GM19438 (cell line): ENCODE data around the gene PSMB8.
"Not testable (repeated sequence)": the region's sequence is repeated elsewhere in the genome, so short reads cannot be mapped to it uniquely, and the experiment has no call there.

Source experiments
- ATAC-seq: cut with Tn5 transposase; IDR thresholded peaks from one replicate; pipeline ENCODE4 v1.9.1; 2021; ENCODE audit warnings: low read depth; ENCODE audit not compliant: unreplicated experiment

PSMB8 gene

DNA sequence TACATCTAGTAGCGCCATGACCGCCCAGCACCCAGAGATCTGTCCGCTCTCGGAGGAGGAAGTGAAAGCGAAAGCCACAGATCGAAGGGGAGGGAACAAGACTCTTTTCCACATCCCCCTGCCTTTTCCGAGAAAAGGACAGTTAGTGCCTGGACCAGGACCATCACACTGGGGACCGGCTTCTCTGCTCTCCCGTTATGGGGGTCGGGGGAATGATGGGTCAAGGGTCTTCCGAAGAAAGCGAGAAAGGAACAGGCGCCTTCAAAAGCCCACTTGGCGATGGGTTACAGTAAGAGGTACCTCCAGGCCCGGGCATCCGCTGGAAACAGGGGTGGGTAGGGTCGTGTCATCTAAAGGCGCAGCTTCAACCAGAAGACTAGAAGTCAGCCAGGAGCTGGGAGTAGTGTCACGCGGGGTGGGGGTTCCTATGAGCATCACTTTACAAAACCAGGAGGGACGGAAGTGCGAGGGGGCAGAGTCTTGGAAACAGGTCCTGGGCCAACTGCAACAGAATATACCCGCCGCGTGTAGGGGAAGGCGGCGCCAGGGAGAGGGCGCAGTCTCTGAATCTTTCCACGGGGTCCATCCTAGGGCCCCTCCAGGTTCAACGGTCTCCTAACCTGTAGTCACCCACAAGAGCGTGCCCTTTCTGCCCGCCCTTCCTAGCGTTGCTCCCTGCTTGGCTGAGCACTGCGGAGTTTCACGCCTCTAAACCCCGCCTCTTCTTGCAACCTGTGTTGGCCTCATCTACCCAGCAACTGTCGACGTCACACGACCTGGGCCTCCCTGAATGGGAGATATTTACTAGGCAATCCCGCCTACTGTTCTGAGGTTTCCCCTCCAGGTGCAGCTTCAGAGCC, at the start of gene PSMB8:
TSS of gene PSMB8 (minus strand) at position 69 of the 860 bp plus-strand sequence. CDS start at position 18, 51 bp downstream.
- peak; percentile 63 for ATAC-seq

DNA sequence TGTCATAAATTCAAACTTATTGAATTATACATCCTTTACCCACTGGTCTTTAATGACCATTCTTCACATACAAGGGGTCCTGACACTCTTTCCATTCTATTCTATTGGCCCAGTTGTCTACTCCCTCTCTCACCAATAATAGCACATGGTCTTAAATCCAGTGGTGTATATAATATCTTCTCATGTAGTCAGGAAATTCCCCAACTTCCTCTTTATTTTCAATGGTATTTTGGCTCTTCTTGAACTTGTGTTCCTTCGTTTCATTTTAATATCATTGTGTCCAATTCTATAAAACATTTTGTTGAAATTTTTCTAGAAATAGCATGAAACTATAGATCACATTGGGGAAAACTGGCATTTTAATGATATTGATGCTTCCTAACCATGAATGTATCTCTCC, 47.0 kb upstream of the PSMB8 start:
- ATAC-seq: no peak

- ATAC-seq: no peak
These were observed 45.7 kb upstream of the PSMB8 start for GRCh38 chr6:32889533-32889932.

GRCh38 chr6:32888576-32888975, 44.7 kb upstream of the PSMB8 start:
- no peak for ATAC-seq

DNA sequence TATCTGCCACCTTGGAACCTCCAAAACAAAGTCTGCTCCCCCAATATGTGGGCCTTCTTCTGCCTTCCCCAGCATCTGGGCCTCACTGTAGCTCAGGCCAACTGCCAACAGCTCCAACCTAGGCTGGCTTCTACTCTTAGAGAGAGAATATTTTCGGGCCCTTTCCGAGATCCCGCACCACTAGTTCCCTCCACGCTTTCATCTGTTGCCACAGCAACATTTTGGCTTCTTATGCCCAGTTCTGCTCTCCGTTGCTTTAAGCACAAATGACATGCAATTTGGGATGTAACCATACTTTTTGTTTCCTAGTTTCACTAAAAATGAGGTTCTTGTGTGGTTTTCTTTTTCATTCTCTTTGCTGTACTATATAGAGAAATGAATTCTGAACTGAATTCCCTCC, 43.8 kb upstream of the PSMB8 start:
- no peak for ATAC-seq

DNA sequence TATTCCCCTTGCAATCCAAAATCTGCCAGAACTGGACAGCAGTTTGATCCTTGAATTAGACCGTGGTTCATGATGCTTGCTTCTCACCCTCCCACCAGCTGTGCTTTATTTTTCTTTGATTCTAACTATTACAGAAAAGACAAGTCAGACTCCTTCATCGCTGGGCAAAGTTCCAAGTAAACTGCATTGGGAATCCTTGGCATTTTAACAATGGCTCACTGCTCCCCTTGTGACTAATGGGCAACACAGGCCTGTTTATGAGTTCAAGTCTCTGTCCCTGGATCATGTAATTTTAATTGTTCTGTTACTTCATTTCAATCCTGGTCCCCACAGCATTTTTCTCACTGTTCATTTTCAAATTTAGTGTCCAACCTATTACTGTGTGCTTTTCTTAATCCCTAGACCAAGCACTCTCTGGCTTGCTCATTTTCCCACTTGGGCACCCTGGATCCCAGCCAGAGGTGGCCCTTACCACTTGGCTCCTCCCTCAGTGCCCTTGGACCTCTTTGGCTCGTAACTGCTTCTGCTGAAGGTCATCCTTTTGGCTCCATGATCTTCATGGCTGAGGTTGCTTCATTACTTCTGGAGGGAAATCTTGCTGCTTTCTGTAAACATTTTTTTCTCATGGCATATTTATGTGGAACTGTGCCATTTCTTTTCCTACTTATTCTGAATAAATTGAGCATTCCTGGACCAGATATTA, 43.0 kb upstream of the PSMB8 start:
- no peak for ATAC-seq

- ATAC-seq: no peak
These were observed 41.9 kb upstream of the PSMB8 start for GRCh38 chr6:32885698-32886286.

- no peak for ATAC-seq
These were observed 39.9 kb upstream of the PSMB8 start for GRCh38 chr6:32883789-32884188.

- ATAC-seq: no peak
These were observed 39.0 kb upstream of the PSMB8 start for GRCh38 chr6:32882879-32883250.

DNA sequence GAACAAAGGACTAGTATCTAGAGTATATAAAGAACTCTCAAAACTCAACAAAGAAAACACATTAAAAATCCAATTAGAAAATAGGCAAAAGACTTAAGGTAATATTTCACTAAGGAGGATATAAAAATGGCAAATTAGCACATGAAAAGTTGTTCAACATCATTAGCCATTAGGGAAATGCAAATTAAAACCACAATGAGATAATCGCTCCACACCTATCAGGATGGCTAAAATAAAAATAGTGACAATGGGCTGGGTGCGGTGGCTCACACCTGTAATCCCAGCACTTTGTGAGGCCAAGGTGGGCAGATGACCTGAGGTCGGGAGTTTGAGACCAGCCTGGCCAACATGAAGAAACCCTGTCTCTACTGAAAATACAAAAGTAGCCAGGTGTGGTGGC, 37.1 kb upstream of the PSMB8 start:
- not testable (repeated sequence) for ATAC-seq

GRCh38 chr6:32879691-32880090, 35.8 kb upstream of the PSMB8 start:
- ATAC-seq: no peak

DNA sequence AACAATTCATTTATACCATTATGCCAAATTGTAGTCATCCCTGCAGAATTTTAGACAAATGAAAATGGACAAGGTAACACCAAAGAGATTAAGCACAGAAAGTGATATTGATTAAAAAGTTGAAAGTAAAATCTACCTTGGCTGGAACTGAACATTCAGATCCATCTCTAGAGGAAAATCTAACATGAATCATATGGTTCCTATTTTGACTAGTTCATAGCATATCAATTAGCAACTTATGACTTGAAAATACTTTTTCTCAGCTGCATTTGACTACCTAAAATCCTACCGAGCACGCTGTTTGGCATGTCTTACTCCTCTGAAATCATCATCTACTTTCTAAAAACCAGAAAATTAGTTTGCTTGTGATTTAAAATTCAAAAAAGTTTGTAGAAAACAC, 32.8 kb upstream of the PSMB8 start:
- no peak for ATAC-seq

DNA sequence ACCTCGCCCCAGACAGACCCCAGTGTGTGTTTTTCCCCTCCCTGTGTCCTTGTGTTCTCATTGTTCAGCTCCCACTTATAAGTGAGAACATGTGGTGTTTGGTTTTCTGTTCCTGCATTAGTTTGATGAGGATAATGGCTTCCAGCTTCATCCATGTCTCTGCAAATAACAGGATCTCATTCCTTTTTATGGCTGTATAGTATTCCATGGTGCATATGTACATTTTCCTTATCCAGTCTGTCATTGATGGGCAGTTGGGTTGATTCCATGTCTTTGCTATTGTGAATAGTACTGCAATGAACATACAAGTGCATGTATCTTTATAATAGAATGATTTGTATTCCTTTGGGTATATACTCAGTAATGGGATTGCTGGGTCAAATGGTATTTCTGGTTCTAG, 30.1 kb upstream of the PSMB8 start:
- not testable (repeated sequence) for ATAC-seq

- ATAC-seq: no peak
These were observed 24.5 kb upstream of the PSMB8 start for GRCh38 chr6:32868257-32868788.

- no peak for ATAC-seq
These were observed 23.9 kb upstream of the PSMB8 start for GRCh38 chr6:32867554-32868256.

GRCh38 chr6:32867022-32867477, 23.2 kb upstream of the PSMB8 start:
- ATAC-seq: no peak

GRCh38 chr6:32865724-32866443, 22.0 kb upstream of the PSMB8 start:
- no peak for ATAC-seq

GRCh38 chr6:32862725-32863124, 18.9 kb upstream of the PSMB8 start:
- no peak for ATAC-seq

GRCh38 chr6:32860674-32861073, 16.8 kb upstream of the PSMB8 start:
- no peak for ATAC-seq

- ATAC-seq: no peak
These were observed 14.3 kb upstream of the PSMB8 start for GRCh38 chr6:32858194-32858593.
